GM19099 (cell line): Measurements from ENCODE around the gene EGLN3.

Source experiments
- POLR2A ChIP-seq: IDR thresholded peaks from 3 replicates; pipeline ENCODE4 v1.6.1; 2011; ENCODE audit warnings: low read depth; ENCODE audit not compliant: insufficient read length; ENCODE audit errors: extremely low read depth

The EGLN3 gene

DNA sequence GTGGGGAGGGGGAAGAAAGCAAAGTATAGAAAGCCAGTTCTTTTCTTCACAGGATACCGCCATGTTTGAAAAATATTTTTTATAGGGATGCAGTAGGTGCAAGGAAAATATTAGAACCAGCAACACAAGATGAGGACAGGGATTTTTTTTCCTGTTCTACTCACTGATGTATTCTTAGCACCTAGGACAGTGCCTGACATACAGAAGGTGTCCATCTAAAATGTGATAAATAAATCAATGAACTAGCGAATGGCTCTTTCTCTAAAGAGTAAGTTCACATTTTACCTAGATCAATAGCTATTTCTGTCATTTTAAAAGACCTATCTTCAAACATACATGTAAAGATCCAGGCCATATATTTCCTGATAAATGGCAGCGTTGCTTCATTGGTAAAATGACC, 18.8 kb downstream of the EGLN3 start:
- TF ChIP-seq POLR2A: no peak

DNA sequence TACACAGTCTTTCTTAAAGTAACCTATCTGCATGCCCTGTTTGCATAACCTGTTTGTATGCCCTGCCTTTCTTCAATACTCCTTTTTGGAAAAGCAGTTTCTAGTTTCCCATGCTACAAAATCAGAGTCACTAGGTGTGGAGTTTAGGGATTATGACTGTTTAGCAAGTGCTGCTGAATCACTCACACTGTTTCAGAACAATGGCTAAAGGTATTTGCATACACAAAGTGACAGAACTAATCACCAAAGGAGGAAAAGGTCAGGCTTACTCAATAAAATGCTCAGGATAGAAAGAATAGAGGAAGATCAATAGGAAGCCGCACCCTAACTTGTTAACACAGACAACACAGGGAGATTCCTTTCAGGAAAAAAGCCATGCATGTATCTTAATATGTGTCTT, 19.4 kb downstream of the EGLN3 start:
- TF ChIP-seq POLR2A: no peak

- TF ChIP-seq POLR2A: no peak
Measured at GRCh38 chr14:33930439-33930838, 20.4 kb downstream of the EGLN3 start.

DNA sequence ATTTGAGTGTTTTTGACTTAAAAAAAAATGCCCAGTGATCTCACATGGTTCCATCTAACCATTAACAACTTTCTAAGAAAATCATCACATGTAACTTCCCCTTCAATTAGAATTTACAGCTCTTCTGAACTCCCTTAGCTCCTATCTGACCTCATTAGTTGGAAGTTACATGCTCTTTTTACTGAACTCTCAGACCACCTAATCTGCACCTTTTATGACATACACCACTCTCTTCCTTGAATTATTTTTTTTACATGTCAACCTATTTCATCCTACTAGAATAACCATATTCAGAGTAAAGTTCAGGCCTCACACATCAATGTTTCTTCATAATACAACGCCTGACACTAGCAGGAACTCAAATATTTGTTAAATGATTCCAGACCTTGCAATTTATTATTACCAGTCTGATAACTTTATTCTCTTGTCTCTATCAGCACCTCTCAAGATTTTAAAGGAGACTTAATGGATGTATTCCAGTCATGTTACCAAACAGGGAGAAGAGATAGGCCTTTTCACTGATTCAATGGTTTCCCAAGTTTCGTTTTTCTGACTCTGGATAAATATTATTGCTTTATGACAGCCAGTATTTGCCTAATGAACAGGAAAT, 21.0 kb downstream of the EGLN3 start:
- TF ChIP-seq POLR2A: no peak

- TF ChIP-seq POLR2A: no peak
Measured at GRCh38 chr14:33928895-33929294, 22.0 kb downstream of the EGLN3 start.

GRCh38 chr14:33927944-33928343, 22.9 kb downstream of the EGLN3 start:
- no peak for TF ChIP-seq POLR2A

DNA sequence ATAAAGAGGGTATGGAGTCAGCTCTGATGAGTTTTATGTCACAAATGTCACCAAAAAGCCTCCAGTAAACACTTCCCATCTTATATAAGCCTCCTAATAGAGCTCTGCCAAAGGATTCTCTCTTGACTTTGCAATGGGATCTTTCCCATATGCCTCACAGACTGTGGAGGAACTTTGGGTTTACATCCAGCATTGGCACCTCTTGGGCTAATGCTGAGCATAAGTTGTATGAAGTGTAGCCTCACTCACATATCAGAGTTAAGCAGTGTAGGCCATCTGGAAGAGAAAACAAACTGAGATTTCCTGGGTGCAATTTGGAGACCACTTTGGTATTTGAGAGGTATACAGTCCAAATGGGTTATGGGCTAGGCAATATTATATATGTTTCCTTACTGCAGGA, 24.9 kb downstream of the EGLN3 start:
- no peak for TF ChIP-seq POLR2A

- TF ChIP-seq POLR2A: no peak
Measured at GRCh38 chr14:33925235-33925634, 25.6 kb downstream of the EGLN3 start.

- TF ChIP-seq POLR2A: no peak
Measured at GRCh38 chr14:33924566-33925100, 26.2 kb downstream of the EGLN3 start.

GRCh38 chr14:33922125-33922524, 28.7 kb downstream of the EGLN3 start:
- no peak for TF ChIP-seq POLR2A

DNA sequence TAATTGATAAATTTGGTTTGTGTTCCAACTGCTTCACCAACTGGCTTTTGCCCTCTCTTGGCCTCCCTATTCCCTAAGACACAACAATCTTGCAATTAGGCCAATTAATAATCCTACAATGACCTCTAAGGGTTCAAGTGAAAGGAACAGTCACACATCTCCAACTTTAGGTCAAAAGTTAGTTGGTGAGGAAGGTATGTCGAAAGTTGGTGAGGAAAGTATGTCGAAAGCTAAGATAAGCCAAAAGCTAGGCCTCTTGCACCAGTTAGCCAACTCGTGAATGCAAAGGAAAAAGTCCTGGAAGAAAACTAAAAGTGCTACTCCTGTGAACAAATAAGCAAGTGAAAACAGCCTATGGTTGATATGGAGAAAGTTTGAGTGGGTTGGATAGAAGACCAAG, 32.6 kb downstream of the EGLN3 start:
- TF ChIP-seq POLR2A: no peak

GRCh38 chr14:33917661-33918060, 33.2 kb downstream of the EGLN3 start:
- no peak for TF ChIP-seq POLR2A

- TF ChIP-seq POLR2A: no peak
Measured at GRCh38 chr14:33916663-33917565, 34.0 kb downstream of the EGLN3 start.

GRCh38 chr14:33915682-33916081, 35.2 kb downstream of the EGLN3 start:
- no peak for TF ChIP-seq POLR2A

GRCh38 chr14:33914676-33915516, 36.0 kb downstream of the EGLN3 start:
- TF ChIP-seq POLR2A: no peak
